Endometrial microvascular endothelial cells (primary cell): ENCODE measurements around the gene CNNM2. TPM values are rescaled to one million over a fixed set of nuclear protein-coding genes. Genes with fewer than 3 reads are reported as not detected.
"Not testable (repeated sequence)": the region's sequence is repeated elsewhere in the genome, so short reads cannot be mapped to it uniquely, and the experiment has no call there.

Experiments used
- in situ Hi-C: cut with HindIII; loops from 2 replicates; pipeline ENCODE4 v1.10.0; 2017; ENCODE audit warnings: low sequenced_read_pairs, low pct_unique_long_range_greater_than_20kb; ENCODE audit errors: inconsistent ontology term
- total RNA-seq: library from RNA; depleted of rRNA; stranded (reverse); fragments of >200 nt; gene quantifications from one replicate; pipeline ENCODE4 v1.2.3, GENCODE V29; 2015; ENCODE audit errors: inconsistent ontology term

The CNNM2 gene
- total RNA-seq, 1 donor from 2014 or later, result 1.1 TPM

DNA sequence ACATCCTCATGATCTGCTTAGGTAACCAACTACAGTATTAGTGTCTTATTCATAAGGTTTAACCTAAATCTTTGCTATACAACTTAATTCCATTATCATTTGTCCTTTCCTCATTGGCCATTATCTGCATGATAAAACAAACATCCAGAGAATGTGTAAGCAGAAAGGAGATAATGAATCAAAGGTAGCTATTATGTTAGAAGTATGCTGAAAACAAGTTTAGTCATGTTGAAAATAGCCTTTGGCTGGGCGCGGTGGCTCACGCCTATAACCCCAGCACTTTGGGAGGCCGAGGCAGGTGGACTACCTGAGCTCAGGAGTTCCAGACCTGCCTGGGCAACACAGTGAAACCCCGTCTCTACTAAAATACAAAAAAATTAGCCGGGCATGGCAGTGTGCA lies 196.8 kb downstream of the CNNM2 start:
- in situ Hi-C loops, result no loop called here

DNA sequence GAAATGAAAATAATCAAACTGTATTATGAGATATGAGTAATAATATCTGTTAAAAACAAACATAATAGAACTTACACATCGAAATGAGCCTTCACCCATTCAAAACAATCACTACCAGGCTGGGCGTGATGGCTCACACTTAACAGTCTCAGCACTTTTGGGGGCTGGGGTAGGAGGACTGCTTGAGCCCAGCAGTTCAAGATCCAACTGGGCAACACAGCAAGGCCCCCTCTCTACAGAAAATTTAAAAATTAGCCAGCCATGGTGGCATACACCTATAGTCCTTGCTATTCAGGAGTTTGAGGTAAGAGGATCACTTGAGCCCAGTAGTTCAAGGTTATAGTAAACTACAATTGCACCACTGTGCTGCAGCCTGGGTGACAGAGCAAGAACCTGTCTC lies 199.2 kb downstream of the CNNM2 start:
- in situ Hi-C loops, result no loop called here

GRCh38 chr10:103120546-103120945 lies 202.5 kb downstream of the CNNM2 start:
- in situ Hi-C loops, result no loop called here

DNA sequence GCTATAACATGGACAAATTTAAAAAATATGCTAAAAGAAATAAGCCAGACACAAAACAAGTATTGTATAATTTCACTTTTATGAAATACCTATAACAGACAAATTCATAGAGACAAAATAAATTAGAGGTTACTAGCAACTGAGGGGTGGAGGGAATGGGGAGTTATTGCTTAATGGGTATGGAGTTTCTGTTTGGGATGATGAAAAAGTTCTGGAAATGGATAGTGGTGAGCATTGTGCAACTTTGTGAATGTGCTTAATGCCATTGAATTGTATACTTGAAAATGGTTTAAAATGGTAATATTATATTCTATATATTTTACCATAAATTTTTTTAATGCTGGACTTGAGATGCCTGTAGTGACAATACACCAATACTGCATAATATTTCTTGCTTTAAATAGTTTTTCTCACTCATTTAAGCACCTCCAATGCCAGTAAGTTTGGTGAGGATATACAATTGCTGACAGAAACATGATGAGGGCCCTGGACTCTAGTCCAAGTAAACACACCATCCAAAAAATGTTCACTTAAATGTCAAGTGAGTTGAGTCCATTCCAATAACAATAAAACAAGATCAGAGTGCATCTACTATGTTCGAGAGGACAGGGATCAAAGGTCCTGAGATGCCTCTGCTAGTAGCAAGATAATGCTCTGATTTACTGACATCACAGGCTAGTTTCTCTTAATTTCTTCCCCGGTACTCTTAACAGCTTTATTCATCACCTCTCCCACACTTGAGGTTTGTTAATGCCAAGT lies 203.1 kb downstream of the CNNM2 start:
- in situ Hi-C loops, result no loop called here

- in situ Hi-C loops, result no loop called here
Measured at GRCh38 chr10:103123282-103124024, 205.4 kb downstream of the CNNM2 start.

DNA sequence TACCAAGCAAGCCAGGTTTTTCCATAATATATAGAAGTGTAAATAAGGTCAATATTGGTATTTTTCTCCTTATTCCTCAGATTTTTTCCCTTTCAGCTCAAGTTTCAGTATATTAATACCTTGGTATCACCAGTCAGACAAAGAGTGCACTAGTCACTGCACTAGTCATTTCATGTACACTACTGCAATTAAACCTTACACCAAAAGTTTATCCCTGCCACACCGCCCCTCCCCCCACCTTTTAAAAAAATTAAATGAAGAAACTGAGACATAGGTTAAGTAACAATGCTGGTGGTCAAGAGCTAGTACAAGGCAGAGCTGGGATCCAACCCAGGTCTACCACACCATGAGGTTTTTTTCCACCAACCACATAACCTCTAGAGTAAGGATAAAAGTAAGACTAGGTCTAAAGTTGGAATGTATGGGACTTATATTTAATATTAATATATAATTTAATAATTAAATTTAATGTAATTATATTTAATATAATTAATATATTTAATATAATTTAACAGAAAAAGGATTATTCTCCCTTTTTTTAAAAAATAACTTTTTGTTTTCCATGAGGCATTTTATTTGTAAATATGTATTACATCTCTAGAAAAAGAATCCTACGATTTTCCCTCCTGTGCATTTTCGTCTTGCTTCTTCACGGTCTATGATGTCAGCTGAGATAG lies 206.5 kb downstream of the CNNM2 start:
- in situ Hi-C loops, result no loop called here

- in situ Hi-C loops, result no loop called here
Measured at GRCh38 chr10:103125323-103126267, 207.5 kb downstream of the CNNM2 start.

GRCh38 chr10:103127241-103127640 lies 209.1 kb downstream of the CNNM2 start:
- in situ Hi-C loops, result no loop called here

- in situ Hi-C loops, result not testable (repeated sequence)
Measured at GRCh38 chr10:103130180-103130579, 212.1 kb downstream of the CNNM2 start.

- in situ Hi-C loops, result no loop called here
Measured at GRCh38 chr10:103130910-103131309, 212.8 kb downstream of the CNNM2 start.

GRCh38 chr10:103135168-103135567 lies 217.1 kb downstream of the CNNM2 start:
- in situ Hi-C loops, result not testable (repeated sequence)

DNA sequence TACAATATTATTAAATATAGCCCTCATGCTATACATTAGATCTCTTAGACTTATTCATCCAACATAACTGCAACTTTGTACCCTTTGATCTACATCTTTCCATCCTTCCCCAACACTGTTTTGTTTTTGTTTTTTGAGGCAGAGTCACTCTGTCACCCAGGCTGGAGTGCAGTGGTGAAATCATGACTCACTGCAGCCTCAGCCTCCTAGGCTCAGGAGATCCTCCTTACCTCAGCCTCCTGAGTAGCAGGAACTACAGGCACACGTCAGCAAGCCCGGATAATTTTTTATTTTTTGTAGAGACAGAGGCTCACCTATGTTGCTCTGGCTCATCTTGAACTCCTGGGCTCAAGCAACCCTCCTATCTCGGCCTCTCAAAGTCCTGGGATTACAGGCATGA lies 221.7 kb downstream of the CNNM2 start:
- in situ Hi-C loops, result loop anchor here (5.0 kb wide), 1 partner anchor 52 kb away; the partner anchor contains the start of gene NT5C2

Other genes with a start within 250 kb of the CNNM2 start
- 3.5 TPM for gene ARL3, start 203.9 kb upstream of the CNNM2 start, total RNA-seq
- 10.5 TPM for gene SFXN2, start 203.7 kb upstream of the CNNM2 start, total RNA-seq
- gene WBP1L, start 174.3 kb upstream of the CNNM2 start, total RNA-seq, result 35.9 TPM
- not detected for gene CYP17A1, start 80.9 kb upstream of the CNNM2 start, total RNA-seq
- 20.3 TPM for gene BORCS7, start 64.0 kb upstream of the CNNM2 start, total RNA-seq
- 0.65 TPM for gene AS3MT, start 48.8 kb upstream of the CNNM2 start, total RNA-seq